Measurements from ENCODE around the gene GCDH. TPM values are rescaled to one million over a fixed set of nuclear protein-coding genes. Genes with fewer than 3 reads are reported as not detected.
"Not testable (repeated sequence)": the region's sequence is repeated elsewhere in the genome, so short reads cannot be mapped to it uniquely, and the experiment has no call there.

Gene GCDH
- total RNA-seq, 1 donor from 2014 or later = 35.2 TPM

GRCh38 chr19:12913011-12913561 is 22.1 kb downstream of the GCDH start:
- Histone ChIP-seq H3K36me3 (ENCODE audit: control insufficient read depth, insufficient read depth, low read length) (no peaks in the 10 kb centered on the region), H3K27me3 (ENCODE audit: control insufficient read depth, insufficient read depth, low read length) (no peaks in the 10 kb centered on the region), H3K4me3 (ENCODE audit: low read depth, low read length) (no peak overlapping the region)
- DNase-seq (ENCODE audit: low read depth) = no peak
- no peak for TF ChIP-seq CTCF (IDR thresholded peaks at IDR 0.05; ENCODE audit: insufficient read depth, low read length, poor library complexity, severe bottlenecking)

DNA sequence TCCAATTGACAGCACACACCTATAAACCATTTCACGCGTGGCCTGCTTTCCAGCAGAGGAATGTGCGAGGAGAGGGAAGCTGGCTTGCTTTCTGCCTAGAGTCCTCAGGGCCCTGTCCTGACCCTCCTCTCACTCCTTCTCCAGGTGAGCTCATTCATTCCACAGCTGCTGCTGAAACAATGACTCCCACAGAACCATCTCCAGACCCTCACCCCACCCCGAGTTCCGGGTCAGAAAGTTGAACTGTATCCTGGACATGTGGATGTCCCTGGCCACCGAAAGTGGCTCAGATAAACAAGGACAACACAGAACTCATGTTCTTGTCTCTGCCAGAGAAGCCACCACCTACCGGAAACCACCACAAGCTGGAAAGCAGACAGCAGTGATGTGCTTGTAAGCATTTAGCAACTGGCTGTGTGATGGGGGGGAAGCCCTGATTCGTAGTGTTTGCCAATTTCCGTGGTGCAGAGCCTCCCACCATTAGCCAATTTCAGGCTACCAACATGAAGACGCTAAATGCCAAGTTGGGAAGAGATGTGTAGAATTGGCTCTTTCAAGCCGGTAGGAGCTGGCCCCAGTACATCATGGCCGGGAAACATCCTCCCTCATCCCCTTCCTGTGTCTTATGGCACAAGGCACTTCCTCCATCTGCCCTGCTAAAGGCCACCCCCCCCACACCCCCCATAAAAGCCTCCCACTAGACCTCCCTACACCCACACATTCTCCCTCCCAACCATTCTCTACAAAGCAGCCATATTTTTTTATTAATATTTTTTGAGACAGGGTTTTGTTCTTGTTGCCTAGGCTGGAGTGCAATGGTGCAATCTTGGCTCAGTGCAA is 23.1 kb downstream of the GCDH start:
- DNase-seq (ENCODE audit: low read depth) = no peak
- no peak for TF ChIP-seq CTCF (IDR thresholded peaks at IDR 0.05; ENCODE audit: insufficient read depth, low read length, poor library complexity, severe bottlenecking)
- H3K27me3 ChIP-seq (ENCODE audit: control insufficient read depth, insufficient read depth, low read length) = no peaks in the 10 kb centered on the region
- H3K4me3 ChIP-seq (ENCODE audit: low read depth, low read length) = no peak overlapping the region
- H3K36me3 ChIP-seq (ENCODE audit: control insufficient read depth, insufficient read depth, low read length) = no peaks in the 10 kb centered on the region

- not testable (repeated sequence) for DNase-seq (ENCODE audit: low read depth); H3K36me3 ChIP-seq (ENCODE audit: control insufficient read depth, insufficient read depth, low read length); H3K27me3 ChIP-seq (ENCODE audit: control insufficient read depth, insufficient read depth, low read length); H3K4me3 ChIP-seq (ENCODE audit: low read depth, low read length)
Measured at GRCh38 chr19:12915860-12916259, 24.9 kb downstream of the GCDH start.

DNA sequence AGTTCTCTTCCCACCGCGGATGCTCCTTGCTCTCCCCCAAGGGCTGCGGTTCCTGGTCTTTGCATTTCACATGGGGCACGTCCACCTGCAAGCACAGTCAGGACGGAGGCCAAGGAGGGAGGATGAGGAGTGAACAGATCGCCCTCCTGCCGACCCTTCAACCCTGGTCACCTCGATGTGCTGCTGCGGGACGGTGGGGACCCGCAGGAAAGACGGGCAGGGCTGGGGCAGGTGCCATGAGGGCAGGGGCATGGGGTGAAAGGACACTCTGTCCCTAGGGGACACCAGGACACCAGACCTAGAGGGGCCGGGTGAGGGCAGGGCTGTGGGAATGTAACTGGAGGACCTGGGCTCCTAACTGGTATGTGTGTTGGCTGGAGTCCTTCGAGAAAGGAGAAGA is 27.3 kb downstream of the GCDH start:
- Histone ChIP-seq H3K27me3 (ENCODE audit: control insufficient read depth, insufficient read depth, low read length) (no peaks in the 10 kb centered on the region), H3K4me3 (ENCODE audit: low read depth, low read length) (no peak overlapping the region), H3K36me3 (ENCODE audit: control insufficient read depth, insufficient read depth, low read length) (no peaks in the 10 kb centered on the region)
- no peak for DNase-seq (ENCODE audit: low read depth)
- TF ChIP-seq CTCF (IDR thresholded peaks at IDR 0.05; ENCODE audit: insufficient read depth, low read length, poor library complexity, severe bottlenecking) = no peak

DNA sequence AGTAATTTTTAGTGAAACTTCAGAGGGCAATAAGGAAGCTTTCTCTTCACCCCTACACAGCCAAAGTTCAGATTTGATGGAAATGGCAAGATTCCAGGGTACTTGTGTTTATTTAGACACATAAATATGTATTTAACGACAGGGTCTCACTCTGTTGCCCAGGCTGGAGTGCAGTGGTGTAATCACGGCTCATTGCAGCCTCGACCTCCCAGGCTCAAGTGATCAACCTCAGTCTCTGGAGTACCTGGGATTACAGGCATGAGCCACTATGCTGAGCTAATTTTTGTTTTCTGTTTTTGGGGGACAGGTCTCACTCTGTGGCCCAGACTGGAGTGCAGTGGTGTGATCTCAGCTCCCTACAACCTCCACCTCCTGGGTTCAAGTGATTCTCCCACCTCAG is 30.1 kb downstream of the GCDH start:
- no peaks in the 10 kb centered on the region for H3K27me3 ChIP-seq (ENCODE audit: control insufficient read depth, insufficient read depth, low read length)
- no peak for DNase-seq (ENCODE audit: low read depth)
- no peak for TF ChIP-seq CTCF (IDR thresholded peaks at IDR 0.05; ENCODE audit: insufficient read depth, low read length, poor library complexity, severe bottlenecking)

DNA sequence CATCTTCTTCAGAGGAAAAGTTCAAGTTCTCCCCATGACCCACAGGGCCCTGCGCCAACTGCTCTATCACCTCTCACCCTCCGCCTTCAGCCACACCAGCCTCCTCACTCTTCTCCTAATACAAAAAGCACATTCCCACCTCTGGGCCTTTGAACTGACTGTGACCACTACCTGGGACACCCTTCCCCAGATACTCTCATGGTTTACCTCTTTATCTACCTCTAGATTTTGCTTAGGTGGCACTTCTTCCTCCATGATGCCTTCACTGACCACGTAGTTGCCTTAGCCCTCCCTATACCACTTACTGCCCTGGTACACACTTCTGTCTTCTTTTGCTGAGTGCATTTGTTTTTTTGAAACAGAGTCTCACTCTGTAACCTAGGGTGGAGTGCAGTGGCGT is 32.0 kb downstream of the GCDH start:
- Histone ChIP-seq H3K36me3 (ENCODE audit: control insufficient read depth, insufficient read depth, low read length) (no peaks in the 10 kb centered on the region), H3K27me3 (ENCODE audit: control insufficient read depth, insufficient read depth, low read length) (no peaks in the 10 kb centered on the region)
- no peak for TF ChIP-seq CTCF (IDR thresholded peaks at IDR 0.05; ENCODE audit: insufficient read depth, low read length, poor library complexity, severe bottlenecking)

More for the DNA sequence above, 30.1 kb downstream of the GCDH start:
- no peaks in the 10 kb centered on the region for H3K36me3 ChIP-seq (ENCODE audit: control insufficient read depth, insufficient read depth, low read length)
- H3K4me3 ChIP-seq (ENCODE audit: low read depth, low read length) = no peak overlapping the region

More for the DNA sequence above, 32.0 kb downstream of the GCDH start:
- no peak for DNase-seq (ENCODE audit: low read depth)
- H3K4me3 ChIP-seq (ENCODE audit: low read depth, low read length) = no peak overlapping the region
